GM19193 (cell line): ENCODE data around the gene SEMA5B.

ENCODE experiments used
- POLR2A ChIP-seq: IDR thresholded peaks from 4 replicates; pipeline ENCODE4 v1.6.1; 2011; ENCODE audit not compliant: insufficient read depth, insufficient read length; ENCODE audit errors: extremely low read depth

SEMA5B gene

DNA sequence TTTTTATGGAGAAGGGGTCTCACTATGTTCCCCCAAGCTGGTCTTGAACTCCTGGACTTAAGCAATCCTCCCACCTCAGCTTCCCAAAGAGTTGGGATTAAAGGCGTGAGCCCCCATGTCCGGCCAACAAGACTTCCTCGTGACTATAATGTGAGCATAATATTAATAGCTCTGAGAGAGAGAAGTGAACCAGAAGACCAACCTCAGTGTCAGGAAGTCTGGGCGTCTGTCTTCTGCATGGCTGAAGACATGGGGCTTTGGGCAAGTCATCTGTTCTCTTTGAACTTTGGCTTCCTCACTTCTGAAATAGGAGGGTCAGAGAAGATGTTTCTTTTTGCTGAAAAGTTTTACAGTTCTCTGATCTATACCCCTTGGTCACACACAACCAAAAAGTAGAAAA is 140.6 kb downstream of the SEMA5B start:
- no peak for TF ChIP-seq POLR2A

DNA sequence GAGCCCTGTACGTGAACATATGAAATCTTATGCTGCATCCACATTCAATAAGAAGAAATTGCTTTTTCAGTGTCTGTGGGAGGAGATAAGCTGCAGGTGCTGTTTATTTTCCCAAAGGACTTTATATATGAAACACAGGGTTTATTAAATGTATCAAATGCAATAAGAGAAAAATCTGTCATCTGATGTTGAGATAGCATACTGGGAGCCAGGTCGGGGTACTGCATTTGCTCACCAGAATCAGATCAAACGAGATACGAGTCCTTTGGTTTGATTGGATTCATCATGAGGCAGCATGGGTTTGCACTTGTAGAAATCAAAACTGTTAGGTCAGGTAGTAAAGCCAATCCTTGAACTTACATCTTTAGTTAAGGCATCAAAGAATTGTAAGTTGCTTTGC is 141.3 kb downstream of the SEMA5B start:
- TF ChIP-seq POLR2A = no peak

DNA sequence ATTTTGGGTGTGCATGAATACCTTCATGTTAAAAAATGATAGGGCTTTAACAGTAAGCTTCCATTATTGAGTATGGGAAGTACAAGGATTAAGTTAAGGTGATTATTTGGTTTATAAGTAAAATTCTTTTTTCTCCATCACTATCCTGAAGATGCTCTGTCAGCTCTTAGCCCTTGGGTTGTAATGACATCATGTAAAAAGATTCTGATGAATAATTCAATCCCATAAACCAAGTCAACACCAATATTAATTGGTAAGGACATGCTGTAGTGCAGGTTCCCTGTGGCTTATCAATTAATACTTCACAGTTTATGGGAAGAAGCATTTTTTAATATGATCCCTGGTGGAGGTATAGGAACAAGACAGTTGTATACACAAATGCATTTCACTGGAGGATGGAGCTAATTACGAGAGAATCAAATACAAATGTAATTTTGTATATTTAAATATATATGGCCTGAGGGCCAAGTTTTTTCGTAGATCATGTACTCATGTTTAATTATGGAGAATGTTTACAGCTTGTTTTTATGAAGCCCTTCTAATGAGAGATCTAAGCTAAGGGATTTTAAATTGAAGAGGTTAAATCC is 145.1 kb downstream of the SEMA5B start:
- no peak for TF ChIP-seq POLR2A

DNA sequence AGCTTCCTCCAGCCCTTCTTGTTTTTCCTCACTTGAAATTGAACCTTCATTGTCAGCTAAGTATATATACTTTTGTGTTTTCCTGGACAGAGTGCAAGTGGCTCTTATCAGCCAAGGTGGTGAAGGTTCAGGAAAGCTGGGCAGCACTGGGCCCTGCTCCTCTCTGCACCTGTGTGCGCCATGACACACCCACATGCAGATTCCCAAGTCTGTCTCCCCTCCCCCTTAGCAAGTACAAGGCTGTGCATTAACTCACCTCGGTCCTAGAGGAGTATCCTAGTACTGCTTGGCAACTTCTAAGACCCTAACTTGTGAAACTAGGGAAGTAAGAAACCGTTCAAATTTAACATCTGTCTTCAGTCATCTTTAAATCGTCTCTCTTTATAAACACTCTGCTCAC is 146.9 kb downstream of the SEMA5B start:
- TF ChIP-seq POLR2A = no peak

DNA sequence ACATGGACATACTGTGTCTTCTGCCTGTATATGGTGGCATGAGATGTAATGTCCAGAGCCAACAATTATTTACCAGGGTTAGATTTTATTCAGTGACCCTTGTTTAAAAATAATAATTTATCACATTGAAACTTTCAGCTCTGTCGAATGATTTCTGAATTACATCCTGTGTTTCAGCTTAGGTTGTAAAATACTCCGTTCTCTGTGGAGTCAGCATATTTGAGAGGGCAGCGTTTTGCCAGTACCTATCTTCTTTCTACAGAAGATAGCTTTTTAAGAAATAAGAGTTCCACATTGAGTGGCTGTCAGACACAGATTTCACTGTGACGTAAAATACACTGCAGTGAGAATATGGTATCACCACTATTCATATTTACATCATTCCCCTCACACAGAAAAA is 147.4 kb downstream of the SEMA5B start:
- no peak for TF ChIP-seq POLR2A

DNA sequence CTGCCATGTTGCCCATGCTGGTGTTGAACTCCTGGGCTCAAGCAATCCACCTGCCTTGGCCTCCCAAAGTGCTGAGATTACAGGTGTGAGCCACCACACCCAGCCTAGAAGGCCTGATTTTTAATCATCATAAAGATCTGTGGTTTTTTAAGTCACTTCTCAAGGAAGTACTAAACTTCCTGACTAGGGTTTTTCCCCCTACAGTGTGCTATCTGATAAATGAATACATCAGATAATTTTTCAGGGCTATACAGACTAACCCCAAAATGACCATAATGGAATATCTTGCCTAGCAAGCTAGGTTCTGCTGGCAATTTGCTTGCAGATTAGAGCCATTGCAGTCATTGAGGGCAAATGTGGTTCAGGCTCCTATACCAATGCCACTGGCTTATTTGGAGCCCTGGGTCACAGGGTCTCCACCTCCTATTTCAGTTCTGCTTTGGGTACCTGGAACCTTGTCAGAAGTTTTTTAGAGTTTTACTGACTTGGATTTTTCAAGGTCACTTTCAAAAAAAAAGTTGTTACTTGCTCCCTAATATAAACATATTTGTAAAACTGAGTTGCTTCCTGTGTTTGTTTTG is 151.9 kb downstream of the SEMA5B start:
- no peak for TF ChIP-seq POLR2A

DNA sequence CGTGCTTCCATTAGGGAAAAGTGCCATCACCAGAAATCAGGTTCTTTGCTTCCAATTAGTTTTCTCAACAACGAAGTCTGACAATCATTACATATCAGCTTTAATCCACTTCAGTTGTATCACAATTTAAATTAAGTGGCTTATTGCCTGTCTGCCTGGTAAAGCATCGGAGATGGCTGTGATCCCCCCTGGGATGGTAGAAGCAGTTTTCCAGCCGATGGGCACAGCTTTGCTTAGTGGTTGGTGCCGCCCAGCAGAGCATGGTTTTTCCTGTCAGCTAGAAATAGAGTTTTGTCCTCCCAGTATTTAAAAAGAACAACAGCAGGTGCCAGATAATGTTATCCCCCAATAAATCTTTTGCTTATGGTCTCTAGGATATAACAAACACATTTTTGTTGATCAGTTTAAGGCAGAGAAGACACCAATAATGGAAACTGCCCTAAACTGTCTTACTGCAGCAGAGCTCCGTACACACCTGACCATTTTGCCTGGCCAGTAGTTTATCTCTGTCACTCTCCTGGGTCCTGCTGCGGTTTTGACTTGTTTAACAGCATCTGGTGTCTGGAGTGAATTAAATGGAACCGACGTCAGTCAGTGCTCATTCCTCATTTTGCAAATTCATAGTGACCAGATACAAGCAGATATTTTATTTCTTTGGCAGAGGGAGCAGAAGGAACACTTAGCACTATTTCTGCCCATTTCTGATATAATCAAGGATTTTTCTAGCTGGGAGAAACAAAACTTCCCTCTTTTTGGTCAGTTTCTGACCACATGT is 153.6 kb downstream of the SEMA5B start:
- no peak for TF ChIP-seq POLR2A

DNA sequence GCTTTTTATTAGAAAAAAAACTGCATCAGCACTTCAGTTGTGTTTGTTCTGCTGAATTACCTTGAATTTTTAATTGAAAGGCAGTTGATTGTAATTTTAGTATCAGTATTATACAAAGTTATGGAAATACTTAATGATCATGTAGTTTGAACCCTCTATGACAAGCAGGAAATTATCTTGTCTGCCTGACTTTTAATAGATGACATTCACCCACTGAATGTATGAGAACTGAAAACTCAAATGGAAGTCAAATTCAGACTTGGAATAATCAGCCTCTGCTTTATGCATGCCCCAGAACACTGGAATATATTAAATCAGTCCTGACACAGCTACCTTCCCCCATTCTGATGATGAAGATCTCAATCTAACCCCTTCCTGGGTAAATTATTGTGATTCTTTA is 159.2 kb downstream of the SEMA5B start:
- TF ChIP-seq POLR2A = no peak

DNA sequence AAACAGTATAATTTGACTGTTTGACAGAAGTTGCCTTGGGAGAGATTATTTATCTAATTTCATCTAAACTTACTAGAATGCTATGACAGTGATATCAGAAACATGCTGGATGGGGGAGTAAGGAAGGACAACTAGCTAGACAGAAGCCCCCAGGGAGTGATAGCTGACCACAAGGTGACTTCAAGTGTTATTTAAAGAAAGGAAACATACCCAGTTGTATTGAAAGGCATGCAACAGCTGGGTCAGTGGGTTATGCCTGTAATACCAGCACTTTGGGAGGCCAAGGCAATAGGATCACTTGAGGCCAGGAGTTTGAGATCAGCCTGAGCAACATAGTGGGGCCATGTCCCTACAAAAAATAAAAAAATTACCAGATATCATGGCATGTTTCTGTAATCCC is 163.1 kb downstream of the SEMA5B start:
- no peak for TF ChIP-seq POLR2A

DNA sequence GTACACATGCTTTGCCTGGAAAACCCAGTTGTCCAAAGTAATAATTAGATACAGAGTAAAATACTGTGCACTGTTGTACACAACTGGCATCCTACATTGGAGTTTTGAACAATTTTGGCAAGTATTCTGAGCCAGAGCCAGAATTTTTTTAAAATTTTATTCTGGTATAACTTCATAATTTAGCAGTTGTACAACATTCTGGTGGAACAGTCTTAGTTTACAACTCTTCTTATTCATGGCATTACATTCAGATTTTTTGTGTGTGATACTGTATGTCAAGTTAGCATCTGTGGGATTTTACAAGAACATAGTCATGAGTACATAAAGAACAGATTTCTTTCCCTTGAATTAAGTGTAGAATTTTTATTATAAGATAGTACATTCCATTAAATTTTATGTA is 165.2 kb downstream of the SEMA5B start:
- no peak for TF ChIP-seq POLR2A
